Tibial nerve (tissue), 4 donors: ENCODE data around the gene EEIG2. TPM values are rescaled to one million over a fixed set of nuclear protein-coding genes. Genes with fewer than 3 reads are reported as not detected.

Source experiments
- DNase-seq, 2 donors: peaks; one replicate each; pipeline ENCODE4 v3.0.0-alpha.2; 2019; ENCODE audit warnings: low spot score in 2 of 2
- H3K27ac ChIP-seq, 4 donors: fragments of 200-600 bp; sonication (generic) in 3 of 4; one replicate each; pipeline ENCODE4 v1.5.1; 2017 to 2019; ENCODE audit warnings: mild to moderate bottlenecking in 1 of 4
- H3K27me3 ChIP-seq, 2 donors: fragments of 200-600 bp; sonication (generic) in 1 of 2; one replicate each; pipeline versions ENCODE4 v1.5.1 to v1.6.0; 2017 to 2019
- H3K36me3 ChIP-seq, 3 donors: fragments of 200-600 bp; sonication (generic); one replicate each; pipeline ENCODE4 v1.5.1; 2018 to 2019
- H3K4me1 ChIP-seq, 4 donors: fragments of 200-600 bp; sonication (generic) in 3 of 4; one replicate each; pipeline ENCODE4 v1.5.1; 2017 to 2019
- H3K4me3 ChIP-seq, 4 donors: fragments of 200-600 bp; sonication (generic) in 3 of 4; one replicate each; pipeline ENCODE4 v1.5.1; 2017 to 2019; ENCODE audit warnings: mild to moderate bottlenecking in 1 of 4, moderate library complexity in 1 of 4
- H3K9me3 ChIP-seq, 4 donors: fragments of 200-600 bp; sonication (generic) in 3 of 4; one replicate each; pipeline ENCODE4 v1.5.1; 2017 to 2019
- CTCF ChIP-seq, 5 experiments: fragments of 200-600 bp in 3 of 5; fragments of 450-650 bp in 2 of 5; sonication (generic) in 3 of 5; IDR thresholded peaks; one replicate each; pipeline ENCODE4 v1.5.1; 2016 to 2019; ENCODE audit warnings: antibody characterized with exemption in 5 of 5, mild to moderate bottlenecking in 3 of 5, moderate library complexity in 2 of 5
- EP300 ChIP-seq, 2 donors: sonication (generic); formaldehyde crosslinking; IDR thresholded peaks; one replicate each; pipeline ENCODE4 v1.6.1; 2017; ENCODE audit warnings: antibody characterized with exemption in 2 of 2, mild to moderate bottlenecking in 1 of 2
- POLR2A ChIP-seq, 2 donors: fragments of 450-650 bp; IDR thresholded peaks; one replicate each; pipeline ENCODE4 v1.6.1; 2017; ENCODE audit warnings: antibody characterized with exemption in 2 of 2, mild to moderate bottlenecking in 2 of 2, moderate library complexity in 2 of 2
- WGBS, 2 donors: methylation state at CpG; one replicate each; pipeline ENCODE4 v1.1.5; 2018; 5-methylcytosine and 5-hydroxymethylcytosine counted together
- total RNA-seq, 4 donors: library from RNA; depleted of rRNA; stranded (reverse); fragments of >200 nt; gene quantifications; one replicate each; pipeline ENCODE4 v1.1.0, GENCODE V29; 2016

Gene EEIG2
- total RNA-seq, 4 donors from 2014 or later, result 14.1 to 20.5 (median 18.1) TPM

GRCh38 chr1:108560189-108560873 is 431 bp downstream of the EEIG2 start:
- no peaks in the 10 kb centered on the region for H3K36me3 ChIP-seq
- TF ChIP-seq EP300 (IDR thresholded peaks at IDR 0.05) (no peak), CTCF (IDR thresholded peaks at IDR 0.05) (no peak), POLR2A (IDR thresholded peaks at IDR 0.05) (no peak)
- H3K27me3 ChIP-seq, result no peaks in the 10 kb centered on the region
- H3K9me3 ChIP-seq, result no peaks in the 10 kb centered on the region
- WGBS, 2 donors, result 0 to 1% methylated on average over 24 to 31 of the region's 59 CpGs
- peak overlapping the region; percentile 54 to 79 (median 68) for H3K4me3 ChIP-seq
- H3K27ac ChIP-seq, result peak overlapping the region; percentile 55 to 87 (median 77)
- DNase-seq, result peak; percentile 15 to 23
- peaks cover 0 to 50% (median 10%) of the 10 kb centered on the region in 4 donors for H3K4me1 ChIP-seq

GRCh38 chr1:108560874-108561459 is 1.1 kb downstream of the EEIG2 start:
- Histone ChIP-seq H3K27me3 (no peaks in the 10 kb centered on the region), H3K4me3 (peak overlapping the region; percentile 54 to 79 (median 68)), H3K27ac (peak overlapping the region; percentile 55 to 87 (median 77)), H3K4me1 (peaks cover 0 to 51% (median 10%) of the 10 kb centered on the region in 4 donors), H3K36me3 (no peaks in the 10 kb centered on the region), H3K9me3 (no peaks in the 10 kb centered on the region)
- peak; percentile 20 to 56 for DNase-seq
- 0 to 5% methylated on average over 5 of the region's 5 CpGs for WGBS, 2 donors
- peak; percentile 16 to 23 for TF ChIP-seq POLR2A (IDR thresholded peaks at IDR 0.05)
- peak in 2 of 5 experiments; percentile 16 to 28 for TF ChIP-seq CTCF (IDR thresholded peaks at IDR 0.05)
- peak in 1 of 2 donors; percentile 63 for TF ChIP-seq EP300 (IDR thresholded peaks at IDR 0.05)

DNA sequence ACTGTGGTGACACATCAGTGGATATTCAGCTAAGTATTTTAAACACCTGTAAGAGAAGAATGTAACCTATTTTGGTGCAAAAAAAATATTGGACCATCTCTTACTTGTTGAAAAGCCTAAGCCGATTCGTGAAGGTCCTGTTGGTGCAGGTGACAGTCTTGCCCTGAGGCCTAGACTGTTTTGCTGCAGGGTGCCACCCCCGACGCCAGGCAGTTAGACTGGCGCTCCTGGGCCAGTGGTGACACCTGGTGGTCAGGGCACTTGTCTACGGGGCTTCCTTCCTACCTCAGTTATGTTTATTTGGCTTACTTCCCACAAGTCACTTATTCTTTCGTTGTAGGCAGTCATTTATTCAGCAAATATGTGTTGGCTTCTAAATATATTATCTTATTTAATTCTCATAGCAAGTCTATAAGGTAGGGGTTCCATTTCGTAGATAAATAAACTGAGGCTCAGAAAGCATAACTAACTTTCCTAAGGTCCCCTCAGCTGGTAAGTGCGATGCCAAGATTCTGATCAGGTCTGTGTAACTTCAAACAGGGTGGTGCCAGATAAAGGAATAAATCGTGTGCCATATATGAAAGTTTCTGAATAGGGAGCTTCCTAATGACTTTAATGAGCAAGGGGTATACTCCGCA is 1.9 kb downstream of the EEIG2 start:
- Histone ChIP-seq H3K4me1 (peaks cover 0 to 51% (median 10%) of the 10 kb centered on the region in 4 donors), H3K4me3 (peak overlapping the region in 2 of 4 donors; percentile 7 to 70), H3K27ac (peak overlapping the region in 1 of 4 donors; percentile 87), H3K36me3 (no peaks in the 10 kb centered on the region), H3K27me3 (no peaks in the 10 kb centered on the region), H3K9me3 (no peaks in the 10 kb centered on the region)
- peak in 1 of 2 donors; percentile 37 for DNase-seq
- no peak for TF ChIP-seq EP300 (IDR thresholded peaks at IDR 0.05)
- TF ChIP-seq POLR2A (IDR thresholded peaks at IDR 0.05), result no peak
- TF ChIP-seq CTCF (IDR thresholded peaks at IDR 0.05), result peak; percentile 35 to 76 (median 40)
- WGBS, 2 donors, result 59 to 66% methylated on average over 11 of the region's 11 CpGs

DNA sequence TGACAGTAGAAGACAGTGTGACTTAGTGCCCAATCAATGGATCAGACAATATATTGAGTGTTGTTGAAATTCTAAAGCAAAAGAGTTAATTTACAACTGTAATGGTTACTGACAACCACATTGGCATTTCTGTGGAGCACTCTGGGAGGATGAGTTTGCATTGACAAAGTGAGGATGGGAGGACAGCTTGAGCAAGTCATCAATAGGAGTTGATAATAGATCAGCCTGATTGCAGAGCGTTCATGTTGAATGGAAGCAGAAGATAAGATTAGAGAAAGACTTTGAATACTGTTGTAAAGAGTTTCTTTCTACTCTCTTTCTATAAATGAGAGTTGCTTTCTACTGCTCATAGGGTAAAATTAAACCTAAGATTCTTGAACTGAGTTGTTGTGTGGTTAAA is 3.9 kb downstream of the EEIG2 start:
- no peaks in the 10 kb centered on the region for H3K9me3 ChIP-seq
- no peak for DNase-seq
- no peak overlapping the region for H3K4me3 ChIP-seq
- no peaks in the 10 kb centered on the region for H3K27me3 ChIP-seq
- H3K36me3 ChIP-seq, result no peaks in the 10 kb centered on the region
- TF ChIP-seq POLR2A (IDR thresholded peaks at IDR 0.05), result no peak
- TF ChIP-seq CTCF (IDR thresholded peaks at IDR 0.05), result no peak
- TF ChIP-seq EP300 (IDR thresholded peaks at IDR 0.05), result no peak
- peaks cover 0 to 46% (median 8%) of the 10 kb centered on the region in 4 donors for H3K4me1 ChIP-seq
- 91 to 94% methylated on average over 1 of the region's 1 CpG for WGBS, 2 donors
- no peak overlapping the region for H3K27ac ChIP-seq

- no peaks in the 10 kb centered on the region for H3K36me3 ChIP-seq
- H3K27me3 ChIP-seq, result no peaks in the 10 kb centered on the region
- peaks cover 0 to 40% (median 8%) of the 10 kb centered on the region in 4 donors for H3K4me1 ChIP-seq
- no peak overlapping the region for H3K4me3 ChIP-seq
- peak overlapping the region in 1 of 4 donors; percentile 46 for H3K27ac ChIP-seq
- no peaks in the 10 kb centered on the region for H3K9me3 ChIP-seq
- TF ChIP-seq POLR2A (IDR thresholded peaks at IDR 0.05) (no peak), CTCF (IDR thresholded peaks at IDR 0.05) (no peak), EP300 (IDR thresholded peaks at IDR 0.05) (no peak)
- no peak for DNase-seq
- 55 to 56% methylated on average over 6 of the region's 6 CpGs for WGBS, 2 donors
Observed at GRCh38 chr1:108565081-108565480, 5.2 kb downstream of the EEIG2 start.
